H9 (cell line): ENCODE data around the gene FOXP2. TPM values are rescaled to one million over a fixed set of nuclear protein-coding genes. Genes with fewer than 3 reads are reported as not detected.

Source experiments
- DNase-seq: peaks from one replicate; pipeline ENCODE4 v3.0.0-alpha.2; 2017
- H2AFZ ChIP-seq: one replicate; pipeline ENCODE4 v1.6.1; 2013; ENCODE audit warnings: mild to moderate bottlenecking, low read length, control low read depth, moderate library complexity
- H2AK5ac ChIP-seq: 2 replicates; pipeline ENCODE4 v1.6.1; 2013; ENCODE audit warnings: low read length, control low read depth, mixed read lengths; ENCODE audit not compliant: insufficient read length
- H2BK120ac ChIP-seq: one replicate; pipeline ENCODE4 v1.6.1; 2013; ENCODE audit warnings: low read depth, mild to moderate bottlenecking, low read length, control low read depth, inconsistent platforms; ENCODE audit not compliant: poor library complexity, severe bottlenecking
- H2BK12ac ChIP-seq: 2 replicates; pipeline ENCODE4 v1.6.1; 2013; ENCODE audit warnings: low read length, control low read depth, mixed read lengths, low read depth; ENCODE audit not compliant: insufficient read length
- H2BK15ac ChIP-seq: 2 replicates; pipeline ENCODE4 v1.6.1; 2013; ENCODE audit warnings: low read depth, low read length, control low read depth
- H2BK20ac ChIP-seq: one replicate; pipeline ENCODE4 v1.6.1; 2013; ENCODE audit warnings: low read depth, mild to moderate bottlenecking, low read length, control low read depth, inconsistent platforms; ENCODE audit not compliant: poor library complexity, severe bottlenecking
- H2BK5ac ChIP-seq: 2 replicates; pipeline ENCODE4 v1.6.1; 2013; ENCODE audit warnings: low read length, control low read depth, mixed read lengths; ENCODE audit not compliant: insufficient read length
- H3K14ac ChIP-seq: 2 replicates; pipeline ENCODE4 v1.6.1; 2013; ENCODE audit warnings: low read length, control low read depth; ENCODE audit not compliant: insufficient read depth
- H3K18ac ChIP-seq: 2 replicates; pipeline ENCODE4 v1.6.1; 2013; ENCODE audit warnings: low read depth, mild to moderate bottlenecking, mixed read lengths, low read length, control low read depth; ENCODE audit not compliant: insufficient read length
- H3K23ac ChIP-seq: 2 replicates; pipeline ENCODE4 v1.6.1; 2013; ENCODE audit warnings: low read length, control low read depth, mixed read lengths, low read depth; ENCODE audit not compliant: insufficient read length
- H3K23me2 ChIP-seq: 2 replicates; pipeline ENCODE4 v1.6.1; 2013; ENCODE audit warnings: low read depth, mild to moderate bottlenecking, mixed read lengths, low read length, control low read depth; ENCODE audit not compliant: insufficient read length, poor library complexity, severe bottlenecking
- H3K27ac ChIP-seq: 2 replicates; pipeline ENCODE4 v1.5.1; 2013; ENCODE audit warnings: low read length, control low read depth, mixed read lengths, low read depth; ENCODE audit not compliant: insufficient read length
- H3K27me3 ChIP-seq: 2 replicates; pipeline ENCODE4 v1.6.1; 2013; ENCODE audit warnings: low read length, control low read depth, inconsistent platforms; ENCODE audit not compliant: insufficient read depth
- H3K4ac ChIP-seq: 2 replicates; pipeline ENCODE4 v1.6.1; 2013; ENCODE audit warnings: low read depth, mild to moderate bottlenecking, control low read depth, inconsistent platforms, low read length, moderate library complexity
- H3K4me1 ChIP-seq: 2 replicates; pipeline ENCODE4 v1.6.1; 2013; ENCODE audit warnings: low read length, control low read depth, inconsistent platforms; ENCODE audit not compliant: insufficient read depth
- H3K4me2 ChIP-seq: 2 replicates; pipeline ENCODE4 v1.6.1; 2013; ENCODE audit warnings: low read length, control low read depth, mixed read lengths; ENCODE audit not compliant: insufficient read length, insufficient read depth
- H3K56ac ChIP-seq: 2 replicates; pipeline ENCODE4 v1.6.1; 2013; ENCODE audit warnings: low read depth, mild to moderate bottlenecking, mixed read lengths, low read length, control low read depth; ENCODE audit not compliant: insufficient read length
- H3K79me1 ChIP-seq: 2 replicates; pipeline ENCODE4 v1.6.1; 2013; ENCODE audit warnings: low read depth, mild to moderate bottlenecking, moderate library complexity, low read length, control low read depth, inconsistent platforms; ENCODE audit not compliant: insufficient read depth, poor library complexity, severe bottlenecking
- H3K79me2 ChIP-seq: 2 replicates; pipeline ENCODE4 v1.6.1; 2013; ENCODE audit warnings: low read length, control low read depth, inconsistent platforms; ENCODE audit not compliant: insufficient read depth
- H3K9ac ChIP-seq: 2 replicates; pipeline ENCODE4 v1.6.1; 2013; ENCODE audit warnings: low read length, control low read depth, mixed read lengths; ENCODE audit not compliant: insufficient read length; ENCODE audit errors: extremely low read depth
- H3K9me3 ChIP-seq: one replicate; pipeline ENCODE4 v1.6.1; 2013; ENCODE audit warnings: low read depth, low read length, inconsistent platforms; ENCODE audit not compliant: control insufficient read depth
- H3T11ph ChIP-seq: one replicate; pipeline ENCODE4 v1.6.1; 2013; ENCODE audit warnings: mild to moderate bottlenecking, low read length, control low read depth, inconsistent platforms
- H4K20me1 ChIP-seq: one replicate; pipeline ENCODE4 v1.6.1; 2013; ENCODE audit not compliant: control insufficient read depth, insufficient read length, insufficient read depth
- H4K5ac ChIP-seq: 2 replicates; pipeline ENCODE4 v1.6.1; 2013; ENCODE audit warnings: low read depth, mild to moderate bottlenecking, mixed read lengths, low read length, control low read depth; ENCODE audit not compliant: insufficient read length
- H4K8ac ChIP-seq: replicated peaks from 2 replicates; pipeline ENCODE4 v1.6.1; 2013; ENCODE audit warnings: low read length, control low read depth, mixed read lengths, low read depth; ENCODE audit not compliant: insufficient read length
- H4K91ac ChIP-seq: 2 replicates; pipeline ENCODE4 v1.6.1; 2013; ENCODE audit warnings: low read depth, mild to moderate bottlenecking, moderate library complexity, mixed read lengths, low read length, control low read depth; ENCODE audit not compliant: insufficient read length
- H3K27ac Mint-ChIP-seq, 3 experiments: 2 replicates in 2 of 3; 3 replicates in 1 of 3; pipeline ENCODE4 v1.8.0; 2020 to 2021; ENCODE audit warnings: mixed read lengths in 3 of 3, mild to moderate bottlenecking in 1 of 3, moderate library complexity in 1 of 3
- H3K27me3 Mint-ChIP-seq: 2 replicates; pipeline ENCODE4 v1.8.0; 2021; ENCODE audit warnings: low read depth, mild to moderate bottlenecking, moderate library complexity, mixed read lengths
- H3K36me3 Mint-ChIP-seq, 3 experiments: 2 replicates in 2 of 3; 3 replicates in 1 of 3; pipeline ENCODE4 v1.8.0; 2020 to 2021; ENCODE audit warnings: low read depth in 3 of 3, mixed read lengths in 3 of 3; ENCODE audit not compliant: insufficient read depth in 1 of 3
- H3K4me1 Mint-ChIP-seq, 2 experiments: 2 replicates each; pipeline ENCODE4 v1.8.0; 2020; ENCODE audit warnings: mixed read lengths in 2 of 2
- H3K4me3 Mint-ChIP-seq, 2 experiments: 2 replicates in 1 of 2; 3 replicates in 1 of 2; pipeline ENCODE4 v1.8.0; 2020 to 2021; ENCODE audit warnings: mild to moderate bottlenecking in 2 of 2, mixed read lengths in 2 of 2, moderate library complexity in 1 of 2
- H3K9me3 Mint-ChIP-seq, 2 experiments: 2 replicates in 1 of 2; 3 replicates in 1 of 2; pipeline ENCODE4 v1.8.0; 2020; ENCODE audit warnings: mild to moderate bottlenecking in 2 of 2, mixed read lengths in 2 of 2, moderate library complexity in 1 of 2
- WGBS: extraction: QIAGEN DNeasy Blood & Tissue Kit; methylation state at CpG from one replicate; pipeline ENCODE4 v1.1.7; 2013; ENCODE audit warnings: missing lambda C conversion rate, low lambda C conversion rate, mixed read lengths; ENCODE audit not compliant: insufficient read length; ENCODE audit errors: extremely low coverage; 5-methylcytosine and 5-hydroxymethylcytosine counted together
- total RNA-seq: library from RNA; stranded (reverse); gene quantifications from 2 replicates; pipeline ENCODE4 v1.2.1, GENCODE V29; 2021
- TF ChIP-seq, protein P1 (sequence below): fragments of 200-600 bp; sonication (generic); conservative IDR thresholded peaks from 3 replicates; pipeline ENCODE4 v1.8.0; 2021; ENCODE audit warnings: antibody characterized with exemption, mild to moderate bottlenecking

The FOXP2 gene
- total RNA-seq, 1 experiment from 2014 or later: not detected

DNA sequence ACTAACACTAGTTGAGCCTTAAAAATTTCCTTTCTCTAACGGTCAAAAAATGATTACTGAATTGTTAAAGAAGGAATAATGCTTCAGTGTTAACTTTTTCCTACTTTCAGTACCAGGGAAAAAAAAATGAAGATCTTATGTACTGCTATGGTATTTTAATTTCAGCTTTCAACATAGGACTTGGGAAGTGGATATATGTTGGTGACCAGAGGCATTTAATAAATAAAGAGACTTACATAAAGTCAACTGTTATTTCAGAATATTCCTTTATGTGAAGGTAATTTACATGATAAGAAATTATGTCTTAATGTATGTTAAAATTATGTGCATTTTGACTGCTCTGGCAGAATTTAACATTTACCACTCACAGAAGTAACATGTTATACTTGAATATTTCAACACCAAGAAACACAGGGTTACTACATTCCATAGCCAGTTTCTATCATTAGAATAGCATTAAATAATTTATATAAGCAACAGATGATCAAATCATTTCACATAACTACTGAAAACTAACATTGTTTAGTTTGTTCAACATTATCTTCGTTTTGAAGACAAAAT is 257.0 kb downstream of the FOXP2 start:
- Histone ChIP-seq H4K91ac (no peak overlapping the region), H3K27ac (no peak overlapping the region), H2BK15ac (no peak overlapping the region), H2BK20ac (no peak overlapping the region), H2BK120ac (no peak overlapping the region), H3K18ac (no peak overlapping the region), H2AFZ (no peak overlapping the region), H2BK12ac (no peak overlapping the region), H3K14ac (no peak overlapping the region), H3K23ac (no peak overlapping the region), H4K20me1 (no peaks in the 10 kb centered on the region), H3K9ac (no peak overlapping the region), H3K9me3 (no peaks in the 10 kb centered on the region), H3K4me1 (no peaks in the 10 kb centered on the region), H3K23me2 (no peaks in the 10 kb centered on the region), H3K79me1 (no peaks in the 10 kb centered on the region), H3K27me3 (no peaks in the 10 kb centered on the region), H2BK5ac (no peak overlapping the region), H2AK5ac (no peak overlapping the region), H3K56ac (no peak overlapping the region), H3K4ac (no peak overlapping the region), H3T11ph (no peak overlapping the region), H3K4me2 (no peak overlapping the region), H4K5ac (no peak overlapping the region), H4K8ac (no peak overlapping the region), H3K79me2 (no peaks in the 10 kb centered on the region)
- TF ChIP-seq, protein P1, sequence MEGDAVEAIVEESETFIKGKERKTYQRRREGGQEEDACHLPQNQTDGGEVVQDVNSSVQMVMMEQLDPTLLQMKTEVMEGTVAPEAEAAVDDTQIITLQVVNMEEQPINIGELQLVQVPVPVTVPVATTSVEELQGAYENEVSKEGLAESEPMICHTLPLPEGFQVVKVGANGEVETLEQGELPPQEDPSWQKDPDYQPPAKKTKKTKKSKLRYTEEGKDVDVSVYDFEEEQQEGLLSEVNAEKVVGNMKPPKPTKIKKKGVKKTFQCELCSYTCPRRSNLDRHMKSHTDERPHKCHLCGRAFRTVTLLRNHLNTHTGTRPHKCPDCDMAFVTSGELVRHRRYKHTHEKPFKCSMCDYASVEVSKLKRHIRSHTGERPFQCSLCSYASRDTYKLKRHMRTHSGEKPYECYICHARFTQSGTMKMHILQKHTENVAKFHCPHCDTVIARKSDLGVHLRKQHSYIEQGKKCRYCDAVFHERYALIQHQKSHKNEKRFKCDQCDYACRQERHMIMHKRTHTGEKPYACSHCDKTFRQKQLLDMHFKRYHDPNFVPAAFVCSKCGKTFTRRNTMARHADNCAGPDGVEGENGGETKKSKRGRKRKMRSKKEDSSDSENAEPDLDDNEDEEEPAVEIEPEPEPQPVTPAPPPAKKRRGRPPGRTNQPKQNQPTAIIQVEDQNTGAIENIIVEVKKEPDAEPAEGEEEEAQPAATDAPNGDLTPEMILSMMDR: no peak
- Mint-ChIP-seq H3K27me3 (no peaks in the 10 kb centered on the region), H3K9me3 (no peaks in the 10 kb centered on the region), H3K27ac (no peak overlapping the region), H3K4me1 (no peaks in the 10 kb centered on the region), H3K36me3 (no peaks in the 10 kb centered on the region), H3K4me3 (no peak overlapping the region)
- WGBS: no CpG with 5 or more reads among the region's 2 CpGs
- DNase-seq: no peak
